22Rv1 (cell line): ENCODE data around the gene RPL10A.

Source experiments
- H3K27ac ChIP-seq: fragments of 450-650 bp; 2 replicates; pipeline ENCODE4 v1.5.1; 2017
- CTCF ChIP-seq: fragments of 450-650 bp; IDR thresholded peaks from 2 replicates; pipeline ENCODE4 v1.5.1; 2017; ENCODE audit warnings: mild to moderate bottlenecking
- ZFX ChIP-seq: fragments of 450-650 bp; IDR thresholded peaks from 2 replicates; pipeline ENCODE4 v1.6.1; 2017; ENCODE audit warnings: antibody characterized with exemption, borderline replicate concordance

Gene RPL10A

GRCh38 chr6:35476004-35476403 lies 7.8 kb downstream of the RPL10A start:
- no peak overlapping the region for H3K27ac ChIP-seq
- no peak for TF ChIP-seq CTCF
- no peak for TF ChIP-seq ZFX

GRCh38 chr6:35477028-35477427 lies 8.8 kb downstream of the RPL10A start:
- TF ChIP-seq CTCF = no peak
- TF ChIP-seq ZFX = no peak
- no peak overlapping the region for H3K27ac ChIP-seq

GRCh38 chr6:35477551-35478179 lies 9.5 kb downstream of the RPL10A start:
- TF ChIP-seq CTCF = no peak
- TF ChIP-seq ZFX = no peak
- no peak overlapping the region for H3K27ac ChIP-seq

GRCh38 chr6:35478259-35478658 lies 10.1 kb downstream of the RPL10A start:
- TF ChIP-seq ZFX = no peak
- TF ChIP-seq CTCF = no peak
- no peak overlapping the region for H3K27ac ChIP-seq

GRCh38 chr6:35480176-35480575 lies 12.0 kb downstream of the RPL10A start:
- TF ChIP-seq CTCF (no peak), ZFX (no peak)
- no peak overlapping the region for H3K27ac ChIP-seq

GRCh38 chr6:35481226-35481625 lies 13.0 kb downstream of the RPL10A start:
- H3K27ac ChIP-seq = no peak overlapping the region
- TF ChIP-seq ZFX (no peak), CTCF (no peak)

GRCh38 chr6:35483062-35483461 lies 14.9 kb downstream of the RPL10A start:
- no peak for TF ChIP-seq CTCF
- TF ChIP-seq ZFX = no peak
- no peak overlapping the region for H3K27ac ChIP-seq
